NCI-H2227 (cell line): ENCODE measurements around the gene KATNA1.

Experiments
- DNase-seq: peaks from one replicate; lab custom pipeline; 2025; ENCODE audit not compliant: unreplicated experiment; lab: John Stamatoyannopoulos, UW

The KATNA1 gene

DNA sequence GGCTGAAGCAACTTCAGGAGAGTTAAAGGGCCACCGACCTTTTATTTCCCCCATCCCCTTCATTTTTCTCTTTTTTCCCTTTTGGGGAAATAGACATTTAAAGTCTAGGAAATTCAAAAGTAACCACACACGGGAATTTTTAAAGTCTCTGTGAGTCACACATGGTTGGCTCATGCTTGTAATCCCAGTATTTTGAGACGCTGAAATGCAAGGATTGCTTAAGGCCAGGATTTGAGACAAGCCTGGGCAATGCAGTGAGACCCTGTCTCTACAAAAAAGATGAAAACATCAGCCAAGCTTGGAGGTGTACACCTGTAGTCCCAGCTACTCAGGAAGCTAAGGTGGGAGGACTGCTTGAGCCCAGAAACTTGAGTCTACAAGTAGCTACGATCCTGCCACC lies 34.2 kb downstream of the KATNA1 start:
- DNase-seq = no peak

DNA sequence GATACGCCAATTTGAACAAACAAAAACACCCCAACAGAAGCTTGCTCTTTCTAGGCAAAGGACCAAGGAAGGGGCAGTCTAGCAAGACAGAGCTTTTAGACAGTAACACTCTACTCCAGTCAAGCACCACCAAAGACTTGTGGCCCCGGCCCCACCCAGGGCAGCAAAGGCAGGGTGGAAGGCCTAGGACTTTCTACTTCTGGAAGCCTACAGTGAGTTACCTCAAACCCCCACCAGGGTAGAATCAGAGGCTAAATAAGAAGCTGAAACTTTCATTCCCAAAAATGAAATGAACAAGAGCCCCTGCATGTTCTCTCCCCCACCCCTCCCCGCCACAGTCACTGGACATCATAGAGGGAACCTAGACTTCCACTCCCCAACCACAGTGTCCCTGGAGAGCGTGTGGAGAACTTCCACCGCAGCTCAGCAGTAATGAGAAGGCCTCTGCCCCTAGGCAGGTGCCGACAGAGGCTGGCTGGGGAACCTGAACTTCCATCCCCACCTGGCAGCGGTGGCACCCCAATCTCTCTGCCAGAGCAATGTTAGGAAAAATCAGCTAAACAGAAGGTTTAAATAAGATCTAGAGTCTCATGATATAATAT lies 40.0 kb downstream of the KATNA1 start:
- no peak for DNase-seq

DNA sequence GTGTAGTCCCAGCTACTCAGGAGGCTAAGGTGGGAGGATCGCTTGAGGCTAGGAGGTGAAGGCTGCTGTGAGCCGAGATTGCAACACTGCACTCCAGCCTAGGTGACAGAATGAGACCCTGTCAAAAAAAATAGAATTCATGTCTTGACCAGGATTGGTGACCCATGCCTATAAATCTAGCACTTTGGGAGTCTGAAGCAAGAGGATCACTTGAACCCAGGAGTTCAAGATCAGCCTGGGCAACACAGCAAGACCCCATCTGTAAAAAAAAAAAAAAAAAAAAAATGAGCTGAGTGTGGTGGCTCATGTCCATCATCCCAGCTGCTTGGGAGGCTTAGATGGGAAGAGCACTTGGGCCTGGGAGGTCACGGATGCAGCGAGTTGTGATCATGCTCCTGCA lies 48.0 kb downstream of the KATNA1 start:
- DNase-seq = no peak

DNA sequence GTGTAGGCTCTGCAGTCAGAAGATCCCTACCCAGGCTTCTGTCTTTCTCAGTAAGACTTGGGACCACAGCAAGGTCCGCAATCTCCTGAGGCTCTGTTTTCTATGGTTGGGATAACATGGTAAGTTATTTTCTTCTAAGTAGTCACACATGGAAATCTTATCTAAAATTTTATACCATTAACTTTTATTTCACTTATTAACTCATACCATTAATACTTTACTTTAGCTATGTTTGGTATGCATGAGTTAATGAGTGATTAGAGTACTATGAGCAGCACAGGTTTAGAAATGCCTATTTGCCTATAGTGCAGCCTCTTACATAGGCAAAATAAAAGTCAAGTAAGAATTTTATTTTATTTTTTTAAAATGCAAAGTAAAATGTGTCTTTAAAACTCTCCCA lies 55.1 kb downstream of the KATNA1 start:
- no peak for DNase-seq

DNA sequence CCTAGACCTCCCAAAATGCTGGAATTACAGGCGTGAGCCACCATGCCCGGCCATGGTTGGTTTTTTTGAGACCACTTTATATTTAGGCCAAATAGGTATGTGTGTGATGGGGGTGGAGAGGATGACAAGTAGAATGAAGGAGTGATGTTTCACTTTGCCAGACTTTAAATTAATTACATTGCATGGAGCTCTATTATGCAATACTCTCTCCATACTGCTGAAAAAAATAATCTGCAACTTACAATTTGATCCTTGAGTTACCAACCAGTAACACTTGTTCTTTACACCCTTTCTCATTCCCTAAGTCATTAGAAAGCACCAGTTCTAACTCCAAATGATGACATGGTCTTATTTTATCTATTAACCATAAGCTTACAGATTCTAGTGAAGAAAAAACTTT lies 55.5 kb downstream of the KATNA1 start:
- no peak for DNase-seq

DNA sequence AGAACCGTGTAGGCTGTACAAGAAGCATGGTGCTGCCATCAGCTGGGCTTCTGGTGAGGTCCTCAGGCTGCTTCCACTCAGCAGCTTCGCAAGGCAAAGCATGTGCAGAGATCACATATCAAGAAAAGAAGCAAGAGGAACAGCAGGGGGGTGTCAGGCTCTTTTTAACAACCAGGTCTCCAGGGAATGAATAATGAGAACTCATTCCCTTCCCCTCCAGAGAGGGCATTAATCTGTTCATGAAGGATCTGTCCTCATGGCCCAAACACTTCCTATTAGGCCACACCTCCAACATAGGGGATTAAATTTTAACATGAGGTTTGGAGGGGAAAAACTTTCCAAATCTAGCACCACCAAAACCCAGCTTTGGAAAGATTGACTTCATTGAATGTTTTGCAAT lies 62.4 kb downstream of the KATNA1 start:
- no peak for DNase-seq

DNA sequence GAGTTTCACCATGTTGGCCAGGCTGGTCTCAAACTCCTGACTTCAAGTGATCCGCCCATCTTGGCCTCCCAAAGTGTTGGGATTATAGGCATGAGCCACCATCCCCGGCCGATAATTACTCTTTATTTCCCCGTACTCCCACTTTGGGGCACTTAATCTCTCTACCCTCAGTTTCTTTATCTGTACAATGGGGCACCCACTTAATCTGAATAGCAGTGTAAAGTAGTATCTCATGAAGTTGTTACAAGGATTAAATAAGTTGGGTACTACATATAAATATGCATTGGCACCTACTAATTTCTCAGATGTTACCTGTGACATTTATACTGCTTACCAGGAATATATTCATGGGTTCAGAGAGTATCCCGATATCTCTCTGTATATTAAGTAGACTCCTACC lies 67.2 kb downstream of the KATNA1 start:
- no peak for DNase-seq

DNA sequence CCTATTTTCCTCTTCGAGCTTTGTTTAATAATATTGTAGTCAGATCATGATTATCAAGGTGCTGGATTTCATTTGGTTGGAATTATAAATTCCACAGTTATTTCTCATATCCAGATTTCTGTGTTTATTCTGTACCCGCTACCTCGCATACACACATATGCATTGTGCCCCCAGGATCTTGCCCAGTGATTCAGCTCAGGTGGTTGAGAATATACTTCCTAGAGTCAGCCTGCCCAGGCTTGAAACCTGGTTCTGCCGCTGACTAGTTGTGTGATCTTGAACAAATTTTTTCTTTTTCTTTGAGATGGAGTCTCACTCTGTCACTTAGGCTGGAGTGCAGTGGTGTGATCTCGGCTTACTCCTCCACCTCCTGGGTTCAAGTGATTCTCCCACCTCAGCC lies 67.6 kb downstream of the KATNA1 start:
- no peak for DNase-seq

DNA sequence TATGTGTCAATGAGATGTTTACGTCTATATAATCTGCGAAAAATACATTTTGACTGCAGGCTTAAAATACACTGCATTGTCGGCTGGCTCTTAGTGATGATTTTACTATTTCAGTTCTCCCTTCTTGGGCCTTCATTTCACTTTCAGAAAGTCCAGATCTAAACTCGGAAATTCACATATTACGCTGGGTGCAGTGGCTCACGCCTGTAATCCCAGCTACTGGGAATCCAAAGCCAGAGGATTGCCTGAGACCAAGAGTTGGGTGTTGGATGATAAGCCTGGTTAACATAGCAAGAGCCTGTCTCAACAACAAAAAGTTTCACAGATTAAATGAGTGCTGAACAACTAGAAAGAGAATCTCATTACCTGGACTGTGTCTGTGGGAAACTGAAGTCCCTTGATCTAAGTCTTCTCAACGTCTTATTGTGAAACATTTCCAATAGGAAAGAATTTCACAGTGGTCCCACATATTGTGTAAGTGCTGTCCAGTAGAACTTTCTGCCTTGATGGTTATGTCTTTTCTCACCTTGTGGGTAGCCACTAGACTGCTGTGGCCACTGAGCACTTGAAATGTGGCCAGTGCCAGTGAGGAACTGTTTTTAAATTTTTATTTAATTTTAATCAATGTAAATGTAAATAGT lies 80.4 kb downstream of the KATNA1 start:
- DNase-seq = no peak

DNA sequence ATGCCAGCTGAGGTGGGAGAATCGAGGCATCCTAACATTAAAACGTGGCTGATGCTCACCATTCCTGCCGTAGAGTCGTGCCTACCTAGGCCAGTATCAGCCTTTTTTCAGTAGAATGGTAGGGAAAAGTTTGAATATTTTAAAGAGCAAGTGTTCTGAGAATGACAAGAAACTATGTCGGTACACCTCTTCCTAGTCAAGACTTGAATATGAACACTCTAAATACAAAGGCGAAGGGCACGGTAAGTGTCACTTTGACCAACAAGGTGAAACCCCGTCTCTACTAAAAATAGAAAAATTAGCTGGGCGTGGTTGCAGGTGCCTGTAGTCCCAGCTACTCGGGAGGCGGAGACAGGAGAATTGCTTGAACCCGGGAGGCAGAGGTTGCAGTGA lies 81.3 kb downstream of the KATNA1 start:
- no peak for DNase-seq

DNA sequence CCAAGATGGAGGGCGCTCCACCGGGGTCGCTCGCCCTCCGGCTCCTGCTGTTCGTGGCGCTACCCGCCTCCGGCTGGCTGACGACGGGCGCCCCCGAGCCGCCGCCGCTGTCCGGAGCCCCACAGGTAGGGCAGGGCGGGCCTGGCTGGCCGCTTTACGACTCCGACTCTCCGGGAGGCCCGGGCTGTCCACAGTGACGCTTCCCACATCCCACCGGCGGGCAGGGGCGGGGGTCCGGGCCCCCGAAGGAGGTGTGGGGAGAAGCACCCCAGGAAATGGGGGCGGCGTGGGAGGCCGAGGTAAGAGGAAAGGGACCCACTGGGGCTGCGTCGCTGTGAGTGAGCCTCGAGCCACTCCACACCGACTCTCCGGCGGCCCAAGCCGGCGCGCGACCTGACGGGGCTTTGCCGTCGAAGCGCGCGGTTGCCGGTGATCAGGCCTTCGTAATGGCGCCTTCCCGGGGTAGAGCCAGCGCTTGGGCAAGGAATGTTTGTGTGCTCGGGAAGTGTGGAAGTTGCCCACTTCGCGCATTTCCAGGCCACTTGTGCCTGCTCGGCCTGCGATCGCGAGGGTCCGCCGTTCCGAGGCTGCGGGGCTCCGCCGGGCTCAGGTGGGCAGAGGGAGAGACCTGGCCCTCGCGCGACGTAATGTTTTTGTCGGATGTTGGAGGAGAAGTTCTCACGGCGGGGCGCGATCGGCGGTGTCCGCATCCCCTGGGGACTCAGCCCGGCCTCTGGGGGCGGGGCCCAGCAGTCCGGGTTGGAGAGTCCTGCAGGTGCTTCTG lies 81.9 kb downstream of the KATNA1 start:
- DNase-seq = peak; percentile 58

DNA sequence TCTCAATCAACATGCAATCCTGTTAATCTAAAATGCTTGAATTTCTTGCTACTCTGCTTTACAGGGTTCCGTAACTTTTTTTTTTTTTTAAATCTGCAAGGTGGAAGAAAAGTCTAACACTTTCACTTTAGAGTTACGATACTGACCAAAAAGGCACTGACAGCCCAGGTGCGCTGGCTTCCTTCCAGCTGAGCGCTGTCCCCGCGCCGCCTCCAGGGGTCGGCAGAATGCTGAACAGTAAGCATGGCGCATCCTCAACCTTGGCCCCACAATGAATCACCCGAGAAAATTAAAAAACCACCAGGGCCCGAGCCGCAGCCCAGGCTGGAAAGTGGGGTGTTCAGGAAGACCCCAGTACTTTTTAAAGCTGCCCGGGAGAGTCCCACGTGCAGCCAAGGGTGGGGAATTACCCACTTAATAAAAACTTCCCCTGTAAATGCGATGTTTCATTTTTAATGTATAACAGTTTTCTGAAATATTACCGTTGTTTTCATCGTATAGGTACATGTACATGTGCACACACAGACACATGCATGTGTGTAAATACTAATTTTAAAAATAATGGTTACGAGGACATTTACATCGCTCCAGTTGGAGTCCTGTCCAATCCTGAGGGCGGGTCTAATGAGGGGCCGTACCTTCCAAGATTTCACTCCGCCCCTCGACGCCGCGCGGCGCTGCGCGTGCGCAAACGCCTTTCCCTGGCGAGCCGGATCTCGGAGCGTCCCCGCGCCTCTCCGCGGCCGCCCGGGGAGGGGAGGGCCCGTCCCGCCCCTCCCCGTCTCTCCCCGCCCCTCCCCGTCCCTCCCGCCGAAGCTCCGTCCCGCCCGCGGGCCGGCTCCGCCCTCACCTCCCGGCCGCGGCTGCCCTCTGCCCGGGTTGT lies 82.7 kb downstream of the KATNA1 start, which contains the start of gene GINM1:
Gene GINM1, plus strand, starts transcription at position 849 of the 883 bp plus-strand sequence. CDS start 40 bp downstream, outside the sequence.
- DNase-seq = peak; percentile 94

DNA sequence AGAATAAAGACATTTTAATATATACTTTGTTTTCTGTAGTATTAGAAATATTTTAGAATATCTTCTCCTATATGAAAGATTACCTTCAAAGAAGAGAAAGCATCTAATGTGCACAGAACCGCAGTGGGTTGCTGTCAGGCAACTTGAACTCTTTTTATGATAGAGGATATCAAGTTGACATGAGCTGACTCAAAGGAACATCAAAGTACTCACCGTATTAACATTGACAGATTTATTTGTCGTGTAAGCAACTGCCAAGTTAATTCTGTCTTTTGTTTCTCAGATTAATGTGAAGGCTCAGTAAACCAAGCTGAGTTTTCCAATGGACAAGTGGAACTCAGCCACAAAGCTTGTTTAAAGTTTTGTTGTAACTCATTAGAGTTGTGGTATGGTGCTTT lies 84.6 kb downstream of the KATNA1 start:
- DNase-seq = no peak

DNA sequence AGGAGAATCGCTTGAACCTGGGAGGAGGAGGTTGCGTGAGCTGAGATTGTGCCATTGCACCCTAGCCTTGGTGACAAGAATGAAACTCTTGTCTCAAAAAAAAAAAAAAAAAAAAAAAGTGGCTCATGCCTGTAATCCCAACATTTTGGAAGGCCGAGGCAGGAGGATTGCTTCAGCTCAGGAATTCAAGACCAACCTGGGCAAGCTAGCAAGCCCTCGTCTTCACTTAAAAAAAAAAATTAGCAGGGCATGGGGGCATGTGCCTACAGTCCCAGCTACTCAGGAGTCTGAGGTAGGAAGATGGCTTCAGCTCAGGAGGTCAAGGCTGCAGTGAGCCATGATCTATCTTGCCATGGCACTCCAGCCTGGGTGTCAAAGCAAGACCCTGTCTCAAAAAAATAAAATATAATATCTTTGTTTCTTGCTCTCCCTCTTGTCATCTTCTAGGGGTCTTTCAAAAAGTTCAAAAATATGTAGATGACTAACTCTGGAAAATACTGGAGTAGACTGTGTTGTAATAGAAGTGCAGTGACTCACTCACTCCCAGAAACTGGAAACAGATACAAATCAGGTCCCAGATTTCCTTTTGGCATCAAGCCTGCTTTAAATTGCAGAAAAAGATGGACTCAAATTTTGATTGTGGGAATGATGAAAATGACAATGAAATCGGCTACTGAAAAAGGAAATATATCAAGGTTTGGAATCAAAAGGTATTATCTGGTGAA lies 85.1 kb downstream of the KATNA1 start:
- DNase-seq = no peak

DNA sequence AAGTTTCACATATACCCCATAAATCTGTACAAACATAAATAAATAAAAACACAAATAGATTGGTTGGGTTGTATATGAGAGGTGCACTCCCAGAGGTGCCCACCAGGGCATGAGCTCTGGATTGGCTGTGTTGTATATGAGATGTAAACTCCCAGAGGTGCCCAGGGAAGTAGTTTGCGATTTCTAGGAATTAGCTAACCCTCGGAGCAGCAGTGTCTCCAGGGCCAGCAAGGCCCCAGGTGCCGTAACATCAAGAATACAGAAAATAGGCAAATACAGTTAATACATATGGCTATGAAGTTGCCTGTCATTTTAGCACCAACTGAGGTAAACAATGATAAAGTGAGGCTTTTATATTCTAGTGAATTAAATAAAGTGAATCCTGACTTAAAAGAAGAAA lies 87.8 kb downstream of the KATNA1 start:
- peak; percentile 5 for DNase-seq

DNA sequence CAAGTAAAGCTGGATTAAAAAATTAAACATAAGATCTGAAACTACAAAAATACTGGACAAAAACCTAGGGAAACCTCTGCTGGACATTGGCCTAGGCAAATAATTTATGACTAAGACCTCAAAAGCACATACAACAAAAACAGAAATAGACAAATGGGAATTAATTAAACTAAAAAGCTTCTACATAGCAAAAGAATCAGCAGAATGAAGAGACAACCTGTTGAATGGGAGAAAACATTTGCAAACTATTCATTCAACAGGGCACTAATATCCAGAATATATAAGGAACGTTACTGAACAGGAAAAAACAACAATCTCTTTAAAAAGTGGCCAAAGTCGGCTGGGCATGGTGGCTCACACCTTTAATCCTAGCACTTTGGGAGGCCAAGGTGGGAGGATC lies 89.1 kb downstream of the KATNA1 start:
- no peak for DNase-seq

DNA sequence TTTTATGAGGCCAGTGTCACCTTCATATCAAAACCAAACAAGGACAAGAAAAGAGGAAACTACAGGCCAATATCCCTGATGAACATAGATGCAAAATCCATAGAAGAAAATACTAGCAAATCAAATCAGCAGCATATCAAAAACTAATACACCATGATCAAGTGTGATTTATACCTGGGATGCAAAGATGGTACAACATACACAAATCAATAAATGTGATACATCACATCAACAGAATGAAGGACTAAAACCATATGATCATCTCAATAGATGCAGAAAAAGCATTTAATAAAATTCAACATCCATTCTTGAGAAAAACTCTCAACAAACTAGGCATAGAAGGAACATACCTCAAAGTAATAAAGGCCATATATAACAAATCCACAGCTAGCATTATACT lies 90.5 kb downstream of the KATNA1 start:
- DNase-seq = no peak

DNA sequence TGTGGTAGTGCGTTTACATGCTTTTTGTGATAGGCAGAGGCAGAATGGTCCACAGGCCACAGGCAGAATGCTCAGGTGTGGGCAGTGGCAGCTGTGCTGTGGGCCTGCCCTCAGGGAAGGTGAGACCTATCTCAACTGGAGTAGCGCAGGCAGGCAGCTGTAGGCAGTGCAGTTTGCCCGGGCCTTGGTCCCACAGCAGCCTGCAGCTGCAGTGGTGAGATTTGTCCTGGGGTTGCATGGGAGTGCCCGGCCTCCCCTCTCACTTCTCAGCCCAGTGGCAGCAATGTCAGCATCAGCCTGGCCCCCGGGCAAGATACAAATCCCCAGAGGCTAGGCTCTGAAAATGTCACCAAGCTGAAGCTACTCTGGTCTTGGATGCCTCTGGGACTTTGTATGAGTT lies 96.6 kb downstream of the KATNA1 start:
- no peak for DNase-seq

DNA sequence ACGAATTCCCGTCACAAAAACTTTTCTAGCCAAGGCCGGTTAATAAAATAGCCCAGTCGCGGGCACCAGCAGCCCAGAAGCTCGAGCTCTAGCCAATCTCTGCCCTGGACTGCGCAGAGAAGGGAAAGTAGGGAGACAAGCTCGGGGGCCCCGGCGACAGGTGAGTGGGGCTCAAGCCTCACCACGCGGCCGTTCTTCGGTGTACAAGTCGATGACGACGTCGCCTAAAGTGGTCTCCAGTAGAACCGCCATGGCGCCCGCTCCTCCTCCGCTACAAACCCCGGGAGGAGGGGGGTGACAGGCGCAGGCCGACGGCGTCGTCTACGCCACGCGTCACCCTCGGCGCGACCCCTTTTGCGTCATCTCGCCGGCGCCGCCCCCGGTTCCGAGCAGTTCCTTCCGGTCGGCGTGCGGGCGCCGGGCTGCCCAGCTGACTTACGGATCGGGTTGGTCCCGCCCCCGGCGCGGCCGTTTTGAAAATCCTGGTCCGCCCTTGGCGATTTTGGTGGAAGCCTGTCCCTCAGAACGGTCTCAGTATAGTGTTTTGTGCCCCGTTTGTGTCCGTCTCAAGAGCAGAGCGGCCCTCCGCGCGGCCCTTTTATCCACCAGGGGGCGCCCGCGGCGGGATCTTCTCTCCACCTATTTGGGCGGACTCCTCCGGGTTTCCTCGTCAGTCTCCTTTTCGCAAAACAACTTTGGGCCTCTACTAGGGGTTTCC lies 102.6 kb downstream of the KATNA1 start, which contains the start of gene PPIL4:
Gene PPIL4, minus strand, starts transcription at position 290 of the 718 bp plus-strand sequence. Its CDS starts 38 bp downstream, at position 252.
- DNase-seq = peak; percentile 94

DNA sequence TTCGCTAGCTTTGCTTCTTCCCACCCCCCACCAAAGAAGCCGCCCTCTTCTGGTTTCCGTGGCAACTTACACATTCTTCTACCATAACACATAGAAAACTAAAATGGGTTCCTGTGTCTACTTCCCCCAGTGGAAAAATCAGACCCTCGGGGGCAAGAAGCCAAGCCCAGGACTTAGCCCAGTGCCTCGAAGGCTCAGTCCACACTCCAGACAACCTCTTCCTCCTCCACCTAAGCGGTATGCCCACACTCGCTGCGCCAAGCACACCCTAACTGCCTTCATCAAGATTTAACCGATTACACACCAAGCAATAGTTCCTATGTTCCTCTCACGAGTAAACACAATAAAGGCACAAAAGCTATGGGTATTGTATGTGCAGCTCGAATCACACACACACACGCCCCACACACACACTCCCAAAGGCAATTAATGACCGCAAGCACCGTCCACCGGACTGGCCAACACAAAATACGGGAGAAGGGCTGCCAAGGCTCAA lies 103.2 kb downstream of the KATNA1 start:
- peak; percentile 45 for DNase-seq
